Upper lobe of left lung (tissue), 4 donors: ENCODE results near the gene C5orf58.

Source experiments
- POLR2AphosphoS5 ChIP-seq, 2 donors: sonication (generic); formaldehyde crosslinking; IDR thresholded peaks; one replicate each; pipeline ENCODE4 v1.5.1; 2017; ENCODE audit warnings: antibody characterized with exemption in 2 of 2
- TF ChIP-seq, protein P1 (sequence below), 6 experiments: fragments of 450-650 bp in 4 of 6; fragments of 200-600 bp in 2 of 6; sonication (generic) in 2 of 6; IDR thresholded peaks; one replicate each; pipeline ENCODE4 v1.5.1; 2016 to 2019; ENCODE audit warnings: antibody characterized with exemption in 6 of 6

DNA sequence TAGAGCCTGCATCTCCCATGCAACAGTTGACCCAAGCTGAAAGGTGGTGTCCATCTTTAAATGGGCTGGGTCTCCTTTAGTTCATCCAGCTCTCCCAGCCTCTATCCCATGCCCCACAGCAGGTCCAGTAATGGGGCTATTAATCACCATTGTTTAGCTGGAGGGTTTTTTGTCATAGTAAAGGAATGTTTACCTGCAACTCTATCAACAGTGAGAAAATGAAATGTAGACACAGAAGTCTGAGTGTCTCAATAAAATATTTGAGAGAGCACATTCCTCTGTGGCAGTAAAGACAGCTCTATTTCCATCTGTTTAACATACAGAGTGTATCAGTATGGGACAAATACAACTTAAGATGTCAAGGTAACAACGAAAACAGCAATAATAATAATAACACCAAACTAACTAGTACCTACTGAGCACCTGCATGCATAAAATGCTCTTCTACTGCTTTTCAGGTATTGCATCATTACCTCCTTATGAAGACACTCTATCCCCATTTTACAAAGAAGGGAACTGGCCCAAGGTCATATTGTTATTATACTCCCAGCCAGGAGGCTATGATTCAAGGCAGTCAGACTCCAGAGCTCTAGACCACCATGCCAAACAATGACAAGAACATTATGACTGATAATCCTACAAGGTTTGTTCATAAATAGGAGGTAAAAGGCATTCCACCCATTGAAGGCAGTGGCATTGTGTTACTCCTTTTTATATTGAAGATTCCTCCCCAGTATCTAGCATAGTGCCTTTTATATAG is 21.0 kb upstream of the C5orf58 start:
- TF ChIP-seq, protein P1, sequence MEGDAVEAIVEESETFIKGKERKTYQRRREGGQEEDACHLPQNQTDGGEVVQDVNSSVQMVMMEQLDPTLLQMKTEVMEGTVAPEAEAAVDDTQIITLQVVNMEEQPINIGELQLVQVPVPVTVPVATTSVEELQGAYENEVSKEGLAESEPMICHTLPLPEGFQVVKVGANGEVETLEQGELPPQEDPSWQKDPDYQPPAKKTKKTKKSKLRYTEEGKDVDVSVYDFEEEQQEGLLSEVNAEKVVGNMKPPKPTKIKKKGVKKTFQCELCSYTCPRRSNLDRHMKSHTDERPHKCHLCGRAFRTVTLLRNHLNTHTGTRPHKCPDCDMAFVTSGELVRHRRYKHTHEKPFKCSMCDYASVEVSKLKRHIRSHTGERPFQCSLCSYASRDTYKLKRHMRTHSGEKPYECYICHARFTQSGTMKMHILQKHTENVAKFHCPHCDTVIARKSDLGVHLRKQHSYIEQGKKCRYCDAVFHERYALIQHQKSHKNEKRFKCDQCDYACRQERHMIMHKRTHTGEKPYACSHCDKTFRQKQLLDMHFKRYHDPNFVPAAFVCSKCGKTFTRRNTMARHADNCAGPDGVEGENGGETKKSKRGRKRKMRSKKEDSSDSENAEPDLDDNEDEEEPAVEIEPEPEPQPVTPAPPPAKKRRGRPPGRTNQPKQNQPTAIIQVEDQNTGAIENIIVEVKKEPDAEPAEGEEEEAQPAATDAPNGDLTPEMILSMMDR (IDR thresholded peaks at IDR 0.05), result no peak
- no peak for TF ChIP-seq POLR2AphosphoS5 (IDR thresholded peaks at IDR 0.05)
